Measurements from ENCODE around the gene SLX4IP.

GRCh38 chr20:10662661-10663458 is 227.8 kb downstream of the SLX4IP start:
- no peak for TF ChIP-seq CTCF (IDR thresholded peaks at IDR 0.05; ENCODE audit: extremely low read depth in 1 of 2, insufficient read depth in 1 of 2, low read depth in 1 of 2, low read length in 2 of 2)
- TF ChIP-seq, protein P1, sequence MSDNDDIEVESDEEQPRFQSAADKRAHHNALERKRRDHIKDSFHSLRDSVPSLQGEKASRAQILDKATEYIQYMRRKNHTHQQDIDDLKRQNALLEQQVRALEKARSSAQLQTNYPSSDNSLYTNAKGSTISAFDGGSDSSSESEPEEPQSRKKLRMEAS (IDR thresholded peaks at IDR 0.05; ENCODE audit: insufficient read depth, insufficient read length): no peak
- no peak for TF ChIP-seq POLR2A (IDR thresholded peaks at IDR 0.05; ENCODE audit: low read depth, low read length)
- TF ChIP-seq EZH2 (IDR thresholded peaks at IDR 0.05; ENCODE audit: borderline replicate concordance, low read depth, low read length, severe bottlenecking): no peak
- no peak for TF ChIP-seq POLR2AphosphoS5 (IDR thresholded peaks at IDR 0.05; ENCODE audit: insufficient read depth, low read depth, low read length)
